A673 (cell line): Measurements from ENCODE around the gene P2RY11.

Source experiments
- CTCF ChIP-seq: fragments of 300-800, 200-600 bp; sonication (generic); conservative IDR thresholded peaks from 2 replicates; pipeline ENCODE4 v1.5.1; 2017; ENCODE audit warnings: low read depth, mild to moderate bottlenecking, antibody characterized with exemption, low read length, moderate library complexity, mixed read lengths
- EZH2 ChIP-seq: fragments of 200-600 bp; sonication (generic); IDR thresholded peaks from 2 replicates; pipeline ENCODE4 v1.6.1; 2017; ENCODE audit warnings: borderline replicate concordance, low read depth, mild to moderate bottlenecking, mixed read lengths, antibody characterized with exemption, low read length; ENCODE audit not compliant: poor library complexity, severe bottlenecking

GRCh38 chr19:10085641-10086590 is 25.6 kb upstream of the P2RY11 start, which contains the start of gene SHFL:
- no peak for TF ChIP-seq EZH2
- no peak for TF ChIP-seq CTCF
